22Rv1 (cell line): ENCODE measurements around the gene ZNF362.

Experiments used
- CTCF ChIP-seq: fragments of 450-650 bp; IDR thresholded peaks from 2 replicates; pipeline ENCODE4 v1.5.1; 2017; ENCODE audit warnings: mild to moderate bottlenecking
- ZFX ChIP-seq: fragments of 450-650 bp; IDR thresholded peaks from 2 replicates; pipeline ENCODE4 v1.6.1; 2017; ENCODE audit warnings: antibody characterized with exemption, borderline replicate concordance

- TF ChIP-seq CTCF (no peak), ZFX (no peak)
Measured at GRCh38 chr1:33329600-33330305, 73.5 kb downstream of the ZNF362 start.
